H1 (cell line): ENCODE results near the gene GRK3. TPM values are rescaled to one million over a fixed set of nuclear protein-coding genes. Genes with fewer than 3 reads are reported as not detected.

Experiments used
- CTCF ChIA-PET: fragments of 300-600 bp; sonication (Branson Sonifier 250); formaldehyde crosslinking; loops from one replicate; lab custom pipeline; 2021; ENCODE audit not compliant: partially characterized antibody; lab: Charles Lee
- POLR2A ChIA-PET: fragments of 300-600 bp; sonication (Branson Sonifier 250); formaldehyde crosslinking; loops from one replicate; lab custom pipeline; 2021; ENCODE audit warnings: inconsistent platforms; ENCODE audit not compliant: partially characterized antibody; lab: Charles Lee
- DNase-seq, 2 experiments: peaks; one replicate each; pipeline versions ENCODE4 v3.0.0 to v3.0.0-alpha.2; 2010 to 2022; ENCODE audit warnings: low spot score in 2 of 2, low read depth in 1 of 2, mixed read lengths in 1 of 2
- FAIRE-seq: peaks from 2 replicates; lab custom pipeline; 2011; peaks lifted over from hg19 to GRCh38; lab: Jason Lieb, UNC
- H2AFZ ChIP-seq: 2 replicates; pipeline ENCODE4 v1.8.1; 2012; ENCODE audit warnings: low read length, inconsistent platforms
- H2AK5ac ChIP-seq: 2 replicates; pipeline ENCODE4 v1.6.1; 2013; ENCODE audit warnings: low read depth, low read length
- H2BK120ac ChIP-seq: replicated peaks from 2 replicates; pipeline ENCODE3; 2013; ENCODE audit warnings: low read depth, low read length, inconsistent platforms
- H2BK12ac ChIP-seq: 2 replicates; pipeline ENCODE4 v1.6.1; 2013; ENCODE audit warnings: low read depth, low read length
- H2BK15ac ChIP-seq: 2 replicates; pipeline ENCODE4 v1.6.1; 2013; ENCODE audit warnings: low read length
- H2BK20ac ChIP-seq: 2 replicates; pipeline ENCODE4 v1.6.1; 2013; ENCODE audit warnings: low read length
- H2BK5ac ChIP-seq: 2 replicates; pipeline ENCODE4 v1.6.1; 2013; ENCODE audit warnings: low read depth, low read length
- H3K14ac ChIP-seq: 2 replicates; pipeline ENCODE4 v1.6.1; 2013; ENCODE audit warnings: inconsistent platforms; ENCODE audit not compliant: insufficient read length
- H3K18ac ChIP-seq: 2 replicates; pipeline ENCODE4 v1.6.1; 2013; ENCODE audit warnings: low read length; ENCODE audit errors: extremely low read depth
- H3K23ac ChIP-seq: 2 replicates; pipeline ENCODE4 v1.6.1; 2013; ENCODE audit warnings: inconsistent platforms; ENCODE audit not compliant: insufficient read length
- H3K23me2 ChIP-seq: 2 replicates; pipeline ENCODE4 v1.6.1; 2013; ENCODE audit warnings: low read depth, low read length
- H3K27ac ChIP-seq: 2 replicates; pipeline ENCODE4 v1.6.1; 2011; ENCODE audit warnings: low read depth, low read length, inconsistent platforms
- H3K27me3 ChIP-seq, 4 experiments: replicated peaks in 1 of 4; 1 replicate in 1 of 4; 2 replicates in 3 of 4; pipeline versions ENCODE4 v1.6.1 to v1.8.1; 2011 to 2013; ENCODE audit warnings: low read length in 3 of 4, mild to moderate bottlenecking in 3 of 4, inconsistent platforms in 2 of 4, mixed read lengths in 2 of 4, moderate library complexity in 1 of 4; ENCODE audit not compliant: control insufficient read depth in 3 of 4, insufficient read depth in 3 of 4; ENCODE audit errors: extremely low read depth in 1 of 4
- H3K36me3 ChIP-seq, 4 experiments: 2 replicates each; pipeline versions ENCODE4 v1.6.1 to v1.8.1; 2011 to 2013; ENCODE audit warnings: mild to moderate bottlenecking in 4 of 4, low read length in 3 of 4, moderate library complexity in 2 of 4, control low read depth in 1 of 4, inconsistent platforms in 1 of 4; ENCODE audit not compliant: insufficient read depth in 4 of 4, control insufficient read depth in 2 of 4
- H3K4ac ChIP-seq: replicated peaks from 2 replicates; pipeline ENCODE3; 2013; ENCODE audit warnings: low read length, low read depth, mixed read lengths, inconsistent platforms; ENCODE audit not compliant: insufficient read length
- H3K4me1 ChIP-seq, 4 experiments: replicated peaks in 1 of 4; 1 replicate in 1 of 4; 2 replicates in 3 of 4; pipeline versions ENCODE4 v1.6.1 to v1.8.1; 2011 to 2013; ENCODE audit warnings: low read length in 3 of 4, inconsistent platforms in 2 of 4, mixed read lengths in 1 of 4; ENCODE audit not compliant: insufficient read depth in 4 of 4, control insufficient read depth in 3 of 4
- H3K4me2 ChIP-seq, 2 experiments: 2 replicates each; pipeline versions ENCODE4 v1.6.1 to v1.8.1; 2011 to 2013; ENCODE audit warnings: low read depth in 2 of 2, low read length in 2 of 2, control low read depth in 1 of 2, inconsistent platforms in 1 of 2, mild to moderate bottlenecking in 1 of 2; ENCODE audit not compliant: insufficient read depth in 1 of 2
- H3K4me3 ChIP-seq, 4 experiments: fragments of 200-600, 300-600 bp in 1 of 4; sonication (generic), shearing (Covaris generic), sonication (Bioruptor Twin) in 1 of 4; 2 replicates each; pipeline versions ENCODE4 v1.5.1 to v1.8.1; 2011 to 2016; ENCODE audit warnings: low read length in 4 of 4, low read depth in 3 of 4, control low read depth in 2 of 4, inconsistent platforms in 2 of 4, mild to moderate bottlenecking in 2 of 4, mixed read lengths in 1 of 4, moderate library complexity in 1 of 4; ENCODE audit not compliant: insufficient read depth in 2 of 4; ENCODE audit errors: extremely low read depth in 1 of 4
- H3K56ac ChIP-seq: replicated peaks from 2 replicates; pipeline ENCODE3; 2013; ENCODE audit warnings: low read depth, mild to moderate bottlenecking, mixed read lengths, low read length, inconsistent platforms; ENCODE audit not compliant: insufficient read length
- H3K79me1 ChIP-seq: 2 replicates; pipeline ENCODE4 v1.6.1; 2013; ENCODE audit warnings: low read depth, low read length, control low read depth
- H3K79me2 ChIP-seq, 2 experiments: 2 replicates each; pipeline versions ENCODE4 v1.6.1 to v1.8.1; 2012 to 2013; ENCODE audit warnings: low read length in 2 of 2, mild to moderate bottlenecking in 2 of 2, inconsistent platforms in 1 of 2; ENCODE audit not compliant: insufficient read depth in 2 of 2, control insufficient read depth in 1 of 2
- H3K9ac ChIP-seq, 4 experiments: replicated peaks in 1 of 4; 1 replicate in 1 of 4; 2 replicates in 3 of 4; pipeline versions ENCODE4 v1.6.1 to v1.8.1; 2011 to 2013; ENCODE audit warnings: low read depth in 3 of 4, low read length in 3 of 4, control low read depth in 2 of 4, mild to moderate bottlenecking in 2 of 4, moderate library complexity in 2 of 4, inconsistent platforms in 1 of 4; ENCODE audit errors: extremely low read depth in 1 of 4
- H3K9me3 ChIP-seq, 2 experiments: 2 replicates each; pipeline versions ENCODE4 v1.6.1 to v1.8.1; 2012 to 2013; ENCODE audit warnings: mild to moderate bottlenecking in 2 of 2, moderate library complexity in 2 of 2, control low read depth in 1 of 2, inconsistent platforms in 1 of 2, low read depth in 1 of 2, low read length in 1 of 2, mixed read lengths in 1 of 2; ENCODE audit not compliant: insufficient read depth in 2 of 2
- H4K20me1 ChIP-seq, 2 experiments: replicated peaks in 1 of 2; 2 replicates each; pipeline versions ENCODE3 to v1.8.1; 2011 to 2013; ENCODE audit warnings: inconsistent platforms in 2 of 2, low read length in 2 of 2, mild to moderate bottlenecking in 1 of 2; ENCODE audit not compliant: insufficient read depth in 2 of 2, control insufficient read depth in 1 of 2
- H4K5ac ChIP-seq: 2 replicates; pipeline ENCODE4 v1.6.1; 2013; ENCODE audit warnings: low read length, low read depth, mixed read lengths, inconsistent platforms; ENCODE audit not compliant: insufficient read length
- H4K8ac ChIP-seq: 2 replicates; pipeline ENCODE4 v1.8.0; 2013; ENCODE audit warnings: mild to moderate bottlenecking, moderate library complexity, low read length, inconsistent platforms; ENCODE audit not compliant: insufficient read depth; ENCODE audit errors: extremely low read depth
- H4K91ac ChIP-seq: replicated peaks from 2 replicates; pipeline ENCODE3; 2013; ENCODE audit warnings: low read length, mixed read lengths, inconsistent platforms; ENCODE audit not compliant: insufficient read length
- CHD1 ChIP-seq: IDR thresholded peaks from 2 replicates; pipeline ENCODE4 v1.6.1; 2012; ENCODE audit warnings: low read depth, low read length, improper control_type of control experiment
- EGR1 ChIP-seq: IDR thresholded peaks from 2 replicates; pipeline ENCODE4 v1.6.1; 2011; ENCODE audit warnings: low read depth, low read length, borderline replicate concordance
- EZH2 ChIP-seq: fragments of 200-600 bp; sonication (generic); IDR thresholded peaks from 2 replicates; pipeline ENCODE4 v1.7.1; 2012; ENCODE audit warnings: low read depth, mild to moderate bottlenecking, moderate library complexity, low read length, inconsistent platforms; ENCODE audit not compliant: severe bottlenecking
- GABPA ChIP-seq: IDR thresholded peaks from 2 replicates; pipeline ENCODE4 v1.6.1; 2011; ENCODE audit warnings: mild to moderate bottlenecking, low read length, moderate library complexity, borderline replicate concordance; ENCODE audit not compliant: insufficient read depth
- GTF2F1 ChIP-seq: IDR thresholded peaks from 2 replicates; pipeline ENCODE4 v1.6.1; 2012; ENCODE audit warnings: low read depth, low read length, improper control_type of control experiment, borderline replicate concordance
- JUN ChIP-seq: IDR thresholded peaks from 2 replicates; pipeline ENCODE4 v1.6.1; 2011; ENCODE audit warnings: low read depth, mild to moderate bottlenecking, improper control_type of control experiment, low read length
- JUND ChIP-seq: IDR thresholded peaks from 2 replicates; pipeline ENCODE4 v1.6.1; 2011; ENCODE audit warnings: mild to moderate bottlenecking, improper control_type of control experiment, low read length
- KDM1A ChIP-seq: fragments of 200-600, 300-600 bp; sonication (generic); IDR thresholded peaks from 2 replicates; pipeline ENCODE4 v1.7.1; 2016; ENCODE audit warnings: mild to moderate bottlenecking, low read length, borderline replicate concordance
- MAFK ChIP-seq: IDR thresholded peaks from 2 replicates; pipeline ENCODE4 v1.6.1; 2012; ENCODE audit warnings: low read depth, mild to moderate bottlenecking, improper control_type of control experiment, low read length
- NANOG ChIP-seq: IDR thresholded peaks from 2 replicates; pipeline ENCODE4 v1.6.1; 2011; ENCODE audit warnings: low read length, low read depth, mild to moderate bottlenecking, inconsistent platforms; ENCODE audit not compliant: insufficient read depth, poor library complexity, severe bottlenecking
- NRF1 ChIP-seq: IDR thresholded peaks from 2 replicates; pipeline ENCODE4 v1.6.1; 2011; ENCODE audit warnings: mild to moderate bottlenecking, low read depth, low read length, improper control_type of control experiment
- POLR2AphosphoS5 ChIP-seq: IDR thresholded peaks from 2 replicates; pipeline ENCODE4 v1.6.1; 2011; ENCODE audit warnings: low read depth, low read length
- POU5F1 ChIP-seq: IDR thresholded peaks from 2 replicates; pipeline ENCODE4 v1.6.1; 2011; ENCODE audit warnings: low read depth, mild to moderate bottlenecking, low read length, moderate library complexity
- SIN3A ChIP-seq, 2 experiments: IDR thresholded peaks in 1 of 2; conservative IDR thresholded peaks in 1 of 2; 2 replicates each; pipeline ENCODE4 v1.6.1; 2011 to 2012; ENCODE audit warnings: low read length in 2 of 2, improper control_type of control experiment in 1 of 2, low read depth in 1 of 2, mild to moderate bottlenecking in 1 of 2
- SP2 ChIP-seq: IDR thresholded peaks from 2 replicates; pipeline ENCODE4 v1.6.1; 2012; ENCODE audit warnings: mild to moderate bottlenecking, low read length, inconsistent platforms
- WGBS, 2 experiments: shearing (Covaris generic) in 1 of 2; methylation state at CpG; one replicate each; pipeline versions ENCODE4 v1.1.6 to v1.1.7; 2013 to 2015; ENCODE audit warnings: low lambda C conversion rate in 2 of 2, mixed read lengths in 2 of 2, inconsistent platforms in 1 of 2, low coverage in 1 of 2, missing lambda C conversion rate in 1 of 2; ENCODE audit not compliant: insufficient replicate concordance in 2 of 2, insufficient coverage in 1 of 2, insufficient read length in 1 of 2; ENCODE audit errors: extremely low coverage in 1 of 2, missing lambda C conversion rate in 1 of 2; 5-methylcytosine and 5-hydroxymethylcytosine counted together
- polyA plus RNA-seq, 7 experiments: library from polyadenylated mRNA; depleted of rRNA in 3 of 7; stranded (reverse) in 5 of 7; unstranded in 2 of 7; fragments of >200 nt in 5 of 7; fragments of 200-250 nt in 2 of 7; gene quantifications; 1 replicate in 5 of 7; 2 replicates in 1 of 7; 4 replicates in 1 of 7; pipeline versions ENCODE4 v1.2.1 to v1.2.3, GENCODE V29; 2011 to 2013; ENCODE audit warnings: missing spikeins in 2 of 7, mixed read lengths in 2 of 7
- total RNA-seq: library from RNA; stranded (reverse); fragmentation: NEBNext Ultra II Directional; extraction: Animal tissue kit (Norgen Biotek cat#: 25700); gene quantifications from 2 replicates; pipeline ENCODE4 v1.2.1, GENCODE V29; 2021

GRK3 gene
- total and polyA plus RNA-seq, 2 of the 8 experiments (the other 6 are each of a cell fraction or from before 2014, with no cell fraction given): 7.5 to 35.3 TPM

DNA sequence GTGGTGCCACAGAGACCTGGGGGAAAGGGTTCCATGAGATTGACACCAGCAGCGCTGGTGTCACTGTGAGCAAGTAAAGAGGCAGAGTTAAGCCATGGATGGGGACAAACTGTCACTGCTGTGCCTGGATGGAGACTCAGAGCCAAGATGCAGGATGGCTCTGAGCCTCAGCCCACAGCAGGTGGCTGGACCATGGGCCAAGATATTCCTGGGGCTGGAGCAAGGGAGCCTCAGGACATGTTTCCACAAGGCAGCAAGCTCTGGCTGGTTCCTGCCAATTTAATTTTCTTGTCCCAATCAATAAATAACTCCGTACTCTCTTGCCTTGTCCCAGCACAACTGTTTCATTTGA lies 200.5 kb downstream of the GRK3 start:
- H3K14ac ChIP-seq: no peak overlapping the region
- H3K18ac ChIP-seq: no peak overlapping the region
- no peaks in the 10 kb centered on the region for H4K20me1 ChIP-seq
- no peaks in the 10 kb centered on the region for H3K4me1 ChIP-seq
- H3K36me3 ChIP-seq: no peaks in the 10 kb centered on the region
- no peak overlapping the region for H4K8ac ChIP-seq
- no peak for DNase-seq
- H3K4ac ChIP-seq: no peak overlapping the region
- H2BK12ac ChIP-seq: no peak overlapping the region
- H3K79me2 ChIP-seq: no peaks in the 10 kb centered on the region
- no peak overlapping the region for H2BK15ac ChIP-seq
- no peak overlapping the region for H2AK5ac ChIP-seq
- H3K4me3 ChIP-seq: no peak overlapping the region
- no peak overlapping the region for H4K91ac ChIP-seq
- peaks cover 6 to 9% of the 10 kb centered on the region in 2 experiments; a peak in 3 of 4 replicates for H3K9me3 ChIP-seq
- POLR2A ChIA-PET: no interaction called here
- no peaks in the 10 kb centered on the region for H3K23me2 ChIP-seq
- no peak overlapping the region for H2BK5ac ChIP-seq
- no peak overlapping the region for H3K4me2 ChIP-seq
- H3K79me1 ChIP-seq: no peaks in the 10 kb centered on the region
- no peak overlapping the region for H3K23ac ChIP-seq
- no peak overlapping the region for H3K27ac ChIP-seq
- no peak overlapping the region for H4K5ac ChIP-seq
- no peak overlapping the region for H2BK20ac ChIP-seq
- no peak overlapping the region for H2AFZ ChIP-seq
- no peak overlapping the region for H3K56ac ChIP-seq
- 76% methylated on average over 2 of the region's 2 CpGs; no CpG with 5 or more reads in 1 of the 2 experiments for WGBS, 2 experiments
- CTCF ChIA-PET: interaction anchor here (1.4 to 5.0 kb wide), 7 partner anchors 8 to 304 kb away, joined by 3 to 31 read pairs (median 5); no protein-coding TSS in a partner anchor
- no peaks in the 10 kb centered on the region for H3K27me3 ChIP-seq
- no peak overlapping the region for H3K9ac ChIP-seq
- FAIRE-seq: no peak
- H2BK120ac ChIP-seq: no peak overlapping the region
- TF ChIP-seq EZH2 (no peak), EGR1 (no peak), POLR2AphosphoS5 (no peak), MAFK (no peak), SP2 (no peak), CHD1 (no peak), SIN3A (conservative IDR thresholded peaks at IDR 0.05 in 1 of 2, IDR thresholded peaks at IDR 0.05 in 1 of 2; ENCODE audit: low read depth in 1 of 2, low read length in 2 of 2) (no peak), NANOG (no peak), JUND (no peak), GTF2F1 (no peak), KDM1A (no peak), GABPA (no peak), NRF1 (no peak), JUN (no peak), POU5F1 (no peak)
